Measurements from ENCODE around the gene AKAP5. TPM values are rescaled to one million over a fixed set of nuclear protein-coding genes. Genes with fewer than 3 reads are reported as not detected.

Gene AKAP5
- total and polyA plus RNA-seq, 2 of the 13 experiments (the other 11 are each of a cell fraction or from before 2014, with no cell fraction given) = 0.18 to 1.5 TPM

- Histone ChIP-seq H3K27ac (ENCODE audit: extremely low read length, insufficient read depth, low read length) (no peak overlapping the region), H3K9ac (ENCODE audit: insufficient read depth, low read depth, low read length) (no peak overlapping the region), H3K79me2 (ENCODE audit: insufficient read depth, low read length) (no peaks in the 10 kb centered on the region), H3K9me3 (ENCODE audit: low read length) (no peaks in the 10 kb centered on the region), H3K4me2 (ENCODE audit: low read depth, low read length) (no peak overlapping the region), H4K20me1 (ENCODE audit: insufficient read depth, low read length) (no peaks in the 10 kb centered on the region), H3K4me3 (replicated peaks in 1 of 3; ENCODE audit: insufficient read depth in 1 of 3, low read depth in 2 of 3, low read length in 3 of 3) (no peak overlapping the region), H2AFZ (ENCODE audit: low read length) (no peak overlapping the region), H3K27me3 (ENCODE audit: control insufficient read depth in 1 of 2, insufficient read depth in 2 of 2, low read length in 2 of 2) (no peaks in the 10 kb centered on the region), H3K4me1 (ENCODE audit: insufficient read depth, low read length) (peaks cover 8% of the 10 kb centered on the region), H3K36me3 (replicated peaks in 1 of 2; ENCODE audit: control insufficient read depth in 1 of 2, insufficient read depth in 2 of 2, low read length in 2 of 2) (no peaks in the 10 kb centered on the region; a peak in 1 of 5 replicates)
- intact Hi-C loops (cut with micrococcal nuclease; ENCODE audit: unreplicated experiment) = no loop called here
- 82% methylated on average over 2 of the region's 2 CpGs for WGBS (ENCODE audit: low lambda C conversion rate)
- ChIA-PET POLR2A (no interaction called here), CTCF (ENCODE audit: low intra/inter-chr PET ratio, low total read pairs) (no interaction called here)
- no peak for TF ChIP-seq PCBP1 (IDR thresholded peaks at IDR 0.05; ENCODE audit: borderline replicate concordance, low read depth, low read length)
- TF ChIP-seq FOSL1 (CRISPR knock-in tag; IDR thresholded peaks at IDR 0.05; ENCODE audit: borderline replicate concordance) = no peak
- TF ChIP-seq NFE2L2 (IDR thresholded peaks at IDR 0.05; ENCODE audit: low read length) = no peak
- no peak for TF ChIP-seq E2F5 (CRISPR knock-in tag; conservative IDR thresholded peaks at IDR 0.05)
- FAIRE-seq (no peak), ATAC-seq (no peak), DNase-seq (ENCODE audit: low spot score) (no peak)
- no TSS peak for BruUV-seq (replicated peaks)
- in situ Hi-C loops (cut with HindIII; ENCODE audit: extremely low pct_ligation_motif_present, low pct_unique_long_range_greater_than_20kb) = no loop called here
Measured at GRCh38 chr14:64474041-64474440, 8.7 kb downstream of the AKAP5 start.

GRCh38 chr14:64474698-64475097, 9.4 kb downstream of the AKAP5 start:
- ATAC-seq (no peak), DNase-seq (ENCODE audit: low spot score) (no peak), FAIRE-seq (no peak)
- ChIA-PET POLR2A (no interaction called here), CTCF (ENCODE audit: low intra/inter-chr PET ratio, low total read pairs) (no interaction called here)
- Histone ChIP-seq H3K36me3 (replicated peaks in 1 of 2; ENCODE audit: control insufficient read depth in 1 of 2, insufficient read depth in 2 of 2, low read length in 2 of 2) (no peaks in the 10 kb centered on the region; a peak in 1 of 5 replicates), H2AFZ (ENCODE audit: low read length) (no peak overlapping the region), H3K79me2 (ENCODE audit: insufficient read depth, low read length) (no peaks in the 10 kb centered on the region), H3K9ac (ENCODE audit: insufficient read depth, low read depth, low read length) (no peak overlapping the region), H3K27me3 (ENCODE audit: control insufficient read depth in 1 of 2, insufficient read depth in 2 of 2, low read length in 2 of 2) (no peaks in the 10 kb centered on the region), H3K4me3 (replicated peaks in 1 of 3; ENCODE audit: insufficient read depth in 1 of 3, low read depth in 2 of 3, low read length in 3 of 3) (no peak overlapping the region), H3K9me3 (ENCODE audit: low read length) (no peaks in the 10 kb centered on the region), H3K4me2 (ENCODE audit: low read depth, low read length) (no peak overlapping the region), H3K27ac (ENCODE audit: extremely low read length, insufficient read depth, low read length) (no peak overlapping the region), H3K4me1 (ENCODE audit: insufficient read depth, low read length) (peaks cover 8% of the 10 kb centered on the region), H4K20me1 (ENCODE audit: insufficient read depth, low read length) (no peaks in the 10 kb centered on the region)
- TF ChIP-seq TAF1 (CRISPR knock-in tag; IDR thresholded peaks at IDR 0.05) (no peak), MAFK (conservative IDR thresholded peaks at IDR 0.05 in 1 of 2, IDR thresholded peaks at IDR 0.05 in 1 of 2; ENCODE audit: low read length in 2 of 2) (no peak), ZNF441 (CRISPR knock-in tag; IDR thresholded peaks at IDR 0.05; ENCODE audit: borderline replicate concordance) (no peak), MEF2D (CRISPR knock-in tag; IDR thresholded peaks at IDR 0.05) (no peak), KMT2A (CRISPR knock-in tag; IDR thresholded peaks at IDR 0.05) (no peak), TFDP1 (CRISPR knock-in tag; IDR thresholded peaks at IDR 0.05; ENCODE audit: borderline replicate concordance) (no peak), PRDM4 (CRISPR knock-in tag; IDR thresholded peaks at IDR 0.05; ENCODE audit: borderline replicate concordance) (no peak), ZFAT (CRISPR knock-in tag; conservative IDR thresholded peaks at IDR 0.05) (no peak), KDM5B (CRISPR knock-in tag; IDR thresholded peaks at IDR 0.05; ENCODE audit: borderline replicate concordance) (no peak), CENPT (CRISPR knock-in tag; IDR thresholded peaks at IDR 0.05; ENCODE audit: low read depth) (no peak)
- 63% methylated on average over 4 of the region's 4 CpGs for WGBS (ENCODE audit: low lambda C conversion rate)
- BruUV-seq (replicated peaks) = no TSS peak
- intact Hi-C loops (cut with micrococcal nuclease; ENCODE audit: unreplicated experiment) (no loop called here), in situ Hi-C loops (cut with HindIII; ENCODE audit: extremely low pct_ligation_motif_present, low pct_unique_long_range_greater_than_20kb) (loop anchor here (5.0 kb wide), 1 partner anchor 132 kb away; no protein-coding TSS in a partner anchor)

Measured in HepG2 (cell line).